Smooth muscle cell (in vitro differentiated cells): ENCODE results near the gene RFFL. TPM values are rescaled to one million over a fixed set of nuclear protein-coding genes. Genes with fewer than 3 reads are reported as not detected.

Source experiments
- DNase-seq: peaks from one replicate; lab custom pipeline; 2025; ENCODE audit not compliant: unreplicated experiment; lab: John Stamatoyannopoulos, UW
- H2AFZ ChIP-seq: fragments of 200-600 bp; sonication (generic); 2 replicates; pipeline ENCODE4 v1.6.0; 2016; ENCODE audit warnings: antibody characterized with exemption, low read depth, mild to moderate bottlenecking
- H3F3A ChIP-seq: fragments of 200-600 bp; sonication (generic); 2 replicates; pipeline ENCODE4 v1.6.0; 2017; ENCODE audit warnings: antibody characterized with exemption, low read depth
- H3K27ac ChIP-seq: fragments of 200-600 bp; sonication (generic); 2 replicates; pipeline ENCODE4 v1.5.1; 2016; ENCODE audit warnings: low read depth, mild to moderate bottlenecking
- H3K27me3 ChIP-seq: fragments of 200-600 bp; sonication (generic); 2 replicates; pipeline ENCODE4 v1.6.1; 2016; ENCODE audit warnings: low read depth, mild to moderate bottlenecking
- H3K36me3 ChIP-seq: fragments of 200-600 bp; sonication (generic); 2 replicates; pipeline ENCODE4 v1.5.1; 2016; ENCODE audit warnings: low read depth
- H3K4me1 ChIP-seq: fragments of 200-600 bp; sonication (generic); 2 replicates; pipeline ENCODE4 v1.5.1; 2016; ENCODE audit warnings: low read depth
- H3K4me2 ChIP-seq: fragments of 200-600 bp; sonication (generic); 2 replicates; pipeline ENCODE4 v1.6.0; 2016; ENCODE audit warnings: mild to moderate bottlenecking
- H3K4me3 ChIP-seq: fragments of 200-600 bp; sonication (generic); 2 replicates; pipeline ENCODE4 v1.5.1; 2016; ENCODE audit warnings: mild to moderate bottlenecking
- H3K79me2 ChIP-seq: fragments of 200-600 bp; sonication (generic); 2 replicates; pipeline ENCODE4 v1.6.0; 2016; ENCODE audit warnings: low read depth, mild to moderate bottlenecking
- H3K9ac ChIP-seq: fragments of 200-600 bp; sonication (generic); 2 replicates; pipeline ENCODE4 v1.6.0; 2016; ENCODE audit warnings: low read depth
- H3K9me3 ChIP-seq: fragments of 200-600 bp; sonication (generic); replicated peaks from 2 replicates; pipeline ENCODE4 v1.5.1; 2016; ENCODE audit warnings: low read depth
- H4K20me1 ChIP-seq: fragments of 200-600 bp; sonication (generic); 2 replicates; pipeline ENCODE4 v1.6.0; 2016; ENCODE audit warnings: low read depth
- CTCF ChIP-seq: fragments of 200-600 bp; sonication (generic); IDR thresholded peaks from 2 replicates; pipeline ENCODE4 v1.5.1; 2017; ENCODE audit warnings: borderline replicate concordance, mild to moderate bottlenecking, antibody characterized with exemption; ENCODE audit not compliant: insufficient read depth, poor library complexity, severe bottlenecking
- WGBS: methylation state at CpG from one replicate; pipeline ENCODE4 v1.1.7; 2016; ENCODE audit warnings: low lambda C conversion rate; 5-methylcytosine and 5-hydroxymethylcytosine counted together
- polyA plus RNA-seq: library from polyadenylated mRNA; unstranded; fragments of >200 nt; fragmentation: Nextera tagmentation; extraction: Ambion mirVana; gene quantifications from 2 replicates; pipeline ENCODE4 v1.2.1, GENCODE V29; 2016
- total RNA-seq: library from RNA; depleted of rRNA; stranded (reverse); fragments of >200 nt; gene quantifications from 2 replicates; pipeline ENCODE4 v1.2.3, GENCODE V29; 2014

Gene RFFL
- total and polyA plus RNA-seq, 2 experiments from 2014 or later = 7.0 to 7.1 TPM

DNA sequence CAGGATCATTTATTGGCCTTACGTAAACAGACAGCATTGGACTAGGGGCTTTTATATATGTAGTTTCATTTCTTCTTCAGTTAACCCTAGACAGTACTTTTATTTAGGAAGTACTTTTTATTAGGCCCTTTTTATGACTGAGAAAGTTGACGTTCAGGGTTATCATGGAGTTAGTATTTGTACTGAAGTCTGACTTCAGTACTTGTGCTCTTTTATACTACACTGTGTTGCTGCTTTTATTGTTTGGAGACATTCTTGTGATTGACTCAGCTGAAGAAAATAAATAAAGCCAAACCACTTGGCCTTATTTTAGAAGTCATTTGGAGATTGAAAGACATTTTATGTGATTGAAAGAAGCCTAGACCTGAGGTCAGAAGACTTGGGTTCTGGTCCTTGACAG is 76.3 kb downstream of the RFFL start:
- DNase-seq = no peak
- no peak overlapping the region for H3K27ac ChIP-seq
- H3K4me1 ChIP-seq = no peaks in the 10 kb centered on the region
- H3K4me2 ChIP-seq = no peak overlapping the region
- 94% methylated on average over 2 of the region's 2 CpGs for WGBS
- no peaks in the 10 kb centered on the region for H4K20me1 ChIP-seq
- no peaks in the 10 kb centered on the region for H3K27me3 ChIP-seq
- H2AFZ ChIP-seq = no peak overlapping the region
- H3K79me2 ChIP-seq = peaks cover 40% of the 10 kb centered on the region
- no peak overlapping the region for H3K9ac ChIP-seq
- H3K4me3 ChIP-seq = no peak overlapping the region
- no peaks in the 10 kb centered on the region for H3K36me3 ChIP-seq
- H3K9me3 ChIP-seq = no peaks in the 10 kb centered on the region
- H3F3A ChIP-seq = no peaks in the 10 kb centered on the region
- TF ChIP-seq CTCF = no peak

DNA sequence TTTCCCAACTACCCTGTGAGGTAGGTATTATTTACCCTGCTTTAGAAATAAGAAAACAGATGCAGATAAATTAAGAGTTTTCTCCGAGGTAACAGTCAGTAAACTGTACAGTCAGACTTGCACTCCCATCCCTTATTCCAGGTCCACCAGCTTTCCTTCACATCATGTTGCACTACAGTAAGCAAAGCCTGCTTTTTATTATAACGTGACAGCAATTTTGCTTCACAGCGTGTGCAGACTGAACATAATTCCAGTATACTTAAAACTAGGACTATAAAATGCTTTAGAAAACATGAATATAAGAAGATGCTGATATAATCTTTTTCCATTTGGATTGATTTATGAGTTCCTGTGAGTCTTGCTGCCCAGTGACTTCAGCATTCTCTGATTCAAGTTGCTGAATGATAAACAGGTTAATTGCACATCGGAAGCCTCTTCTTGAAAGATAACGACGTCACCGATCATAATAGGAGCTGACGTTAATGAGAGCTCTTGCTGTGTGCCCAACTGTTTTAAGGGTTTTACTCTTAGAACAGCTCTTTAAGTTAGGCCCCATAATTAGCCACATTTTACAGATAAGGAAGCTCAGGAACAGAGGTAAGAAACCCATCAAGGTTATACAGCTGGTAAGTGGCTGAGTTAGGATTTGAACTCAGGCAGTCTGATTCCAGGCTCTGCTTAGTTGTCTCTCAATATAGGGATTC is 81.8 kb downstream of the RFFL start:
- Histone ChIP-seq H3K4me1 (peaks cover 17% of the 10 kb centered on the region), H3K79me2 (peaks cover 36% of the 10 kb centered on the region), H3K27ac (peak overlapping the region; percentile 98), H3K4me2 (peak overlapping the region; percentile 90), H2AFZ (no peak overlapping the region), H3K9me3 (no peaks in the 10 kb centered on the region), H3K36me3 (no peaks in the 10 kb centered on the region), H3K4me3 (peak overlapping the region; percentile 88), H3F3A (no peaks in the 10 kb centered on the region), H3K27me3 (no peaks in the 10 kb centered on the region), H4K20me1 (no peaks in the 10 kb centered on the region), H3K9ac (peak overlapping the region; percentile 99)
- DNase-seq = no peak
- WGBS = 27% methylated on average over 8 of the region's 8 CpGs
- TF ChIP-seq CTCF = no peak

- DNase-seq = peak; percentile 92
- peak overlapping the region; percentile 90 for H3K4me2 ChIP-seq
- H3F3A ChIP-seq = no peaks in the 10 kb centered on the region
- peak overlapping the region; percentile 85 for H2AFZ ChIP-seq
- TF ChIP-seq CTCF = no peak
- peak overlapping the region; percentile 99 for H3K9ac ChIP-seq
- H3K4me1 ChIP-seq = peaks cover 17% of the 10 kb centered on the region
- H3K36me3 ChIP-seq = no peaks in the 10 kb centered on the region
- under 1% methylated on average over 37 of the region's 69 CpGs for WGBS
- no peaks in the 10 kb centered on the region for H4K20me1 ChIP-seq
- H3K4me3 ChIP-seq = peak overlapping the region; percentile 88
- peaks cover 35% of the 10 kb centered on the region for H3K79me2 ChIP-seq
- H3K9me3 ChIP-seq = no peaks in the 10 kb centered on the region
- H3K27ac ChIP-seq = peak overlapping the region; percentile 98
- H3K27me3 ChIP-seq = no peaks in the 10 kb centered on the region
These were observed 82.6 kb downstream of the RFFL start for GRCh38 chr17:34980681-34981537.
